ENCODE measurements around the gene CEBPZOS. TPM values are rescaled to one million over a fixed set of nuclear protein-coding genes. Genes with fewer than 3 reads are reported as not detected.

Gene CEBPZOS
- total and polyA plus RNA-seq, 9 donors: 27.2 to 42.4 (median 35.1) TPM

- Histone ChIP-seq H3K36me3 (ENCODE audit: control insufficient read depth, insufficient read depth, low read length) (no peaks in the 10 kb centered on the region), H3K4me3 (ENCODE audit: low read length) (no peak overlapping the region), H3K9me3 (replicated peaks; ENCODE audit: control insufficient read depth, low read depth, low read length) (peaks cover 8% of the 10 kb centered on the region), H3K27me3 (ENCODE audit: control insufficient read depth, insufficient read depth, low read length) (no peaks in the 10 kb centered on the region), H3K4me1 (ENCODE audit: control insufficient read depth, insufficient read depth, low read length) (no peaks in the 10 kb centered on the region), H3K27ac (ENCODE audit: low read length) (no peak overlapping the region)
- DNase-seq: no peak
- WGBS (ENCODE audit: insufficient coverage): no CpG with 5 or more reads among the region's 1 CpG
Observed at GRCh38 chr2:37164757-37165156, 31.5 kb upstream of the CEBPZOS start.

GRCh38 chr2:37167636-37168180 is 28.6 kb upstream of the CEBPZOS start:
- no peak overlapping the region for H3K4me3 ChIP-seq (ENCODE audit: low read length)
- WGBS (ENCODE audit: insufficient coverage): no CpG with 5 or more reads among the region's 3 CpGs
- no peak for DNase-seq
- H3K27me3 ChIP-seq (ENCODE audit: control insufficient read depth, insufficient read depth, low read length): no peaks in the 10 kb centered on the region
- H3K9me3 ChIP-seq (replicated peaks; ENCODE audit: control insufficient read depth, low read depth, low read length): peaks cover 8% of the 10 kb centered on the region
- H3K4me1 ChIP-seq (ENCODE audit: control insufficient read depth, insufficient read depth, low read length): no peaks in the 10 kb centered on the region
- H3K27ac ChIP-seq (ENCODE audit: low read length): no peak overlapping the region
- no peaks in the 10 kb centered on the region for H3K36me3 ChIP-seq (ENCODE audit: control insufficient read depth, insufficient read depth, low read length)

- H3K27ac ChIP-seq (ENCODE audit: low read length): no peak overlapping the region
- peak; percentile 30 for DNase-seq
- no peaks in the 10 kb centered on the region for H3K27me3 ChIP-seq (ENCODE audit: control insufficient read depth, insufficient read depth, low read length)
- no CpG with 5 or more reads among the region's 17 CpGs for WGBS (ENCODE audit: insufficient coverage)
- H3K4me1 ChIP-seq (ENCODE audit: control insufficient read depth, insufficient read depth, low read length): no peaks in the 10 kb centered on the region
- H3K4me3 ChIP-seq (ENCODE audit: low read length): no peak overlapping the region
- peaks cover 8% of the 10 kb centered on the region for H3K9me3 ChIP-seq (replicated peaks; ENCODE audit: control insufficient read depth, low read depth, low read length)
- no peaks in the 10 kb centered on the region for H3K36me3 ChIP-seq (ENCODE audit: control insufficient read depth, insufficient read depth, low read length)
Observed at GRCh38 chr2:37168217-37168981, 27.9 kb upstream of the CEBPZOS start.

GRCh38 chr2:37171624-37171950 is 24.7 kb upstream of the CEBPZOS start:
- H3K9me3 ChIP-seq (replicated peaks; ENCODE audit: control insufficient read depth, low read depth, low read length): no peaks in the 10 kb centered on the region
- no peaks in the 10 kb centered on the region for H3K36me3 ChIP-seq (ENCODE audit: control insufficient read depth, insufficient read depth, low read length)
- no peaks in the 10 kb centered on the region for H3K27me3 ChIP-seq (ENCODE audit: control insufficient read depth, insufficient read depth, low read length)
- H3K4me1 ChIP-seq (ENCODE audit: control insufficient read depth, insufficient read depth, low read length): no peaks in the 10 kb centered on the region
- H3K27ac ChIP-seq (ENCODE audit: low read length): no peak overlapping the region
- no peak for DNase-seq
- no peak overlapping the region for H3K4me3 ChIP-seq (ENCODE audit: low read length)

GRCh38 chr2:37173741-37174140 is 22.6 kb upstream of the CEBPZOS start:
- no peak overlapping the region for H3K27ac ChIP-seq (ENCODE audit: low read length)
- no peaks in the 10 kb centered on the region for H3K36me3 ChIP-seq (ENCODE audit: control insufficient read depth, insufficient read depth, low read length)
- 63% methylated on average over 1 of the region's 1 CpG for WGBS (ENCODE audit: insufficient coverage)
- H3K4me3 ChIP-seq (ENCODE audit: low read length): no peak overlapping the region
- H3K27me3 ChIP-seq (ENCODE audit: control insufficient read depth, insufficient read depth, low read length): no peaks in the 10 kb centered on the region
- no peaks in the 10 kb centered on the region for H3K9me3 ChIP-seq (replicated peaks; ENCODE audit: control insufficient read depth, low read depth, low read length)
- H3K4me1 ChIP-seq (ENCODE audit: control insufficient read depth, insufficient read depth, low read length): no peaks in the 10 kb centered on the region
- DNase-seq: no peak

- DNase-seq: peak; percentile 45
- H3K27me3 ChIP-seq (ENCODE audit: control insufficient read depth, insufficient read depth, low read length): no peaks in the 10 kb centered on the region
- no peaks in the 10 kb centered on the region for H3K4me1 ChIP-seq (ENCODE audit: control insufficient read depth, insufficient read depth, low read length)
- no peak overlapping the region for H3K4me3 ChIP-seq (ENCODE audit: low read length)
- 10% methylated on average over 2 of the region's 4 CpGs for WGBS (ENCODE audit: insufficient coverage)
- no peaks in the 10 kb centered on the region for H3K9me3 ChIP-seq (replicated peaks; ENCODE audit: control insufficient read depth, low read depth, low read length)
- H3K27ac ChIP-seq (ENCODE audit: low read length): no peak overlapping the region
- H3K36me3 ChIP-seq (ENCODE audit: control insufficient read depth, insufficient read depth, low read length): no peaks in the 10 kb centered on the region
Observed at GRCh38 chr2:37180006-37180639, 16.2 kb upstream of the CEBPZOS start.

- H3K27me3 ChIP-seq (ENCODE audit: control insufficient read depth, insufficient read depth, low read length): no peaks in the 10 kb centered on the region
- 90% methylated on average over 4 of the region's 5 CpGs for WGBS (ENCODE audit: insufficient coverage)
- DNase-seq: no peak
- H3K4me3 ChIP-seq (ENCODE audit: low read length): no peak overlapping the region
- H3K36me3 ChIP-seq (ENCODE audit: control insufficient read depth, insufficient read depth, low read length): no peaks in the 10 kb centered on the region
- no peaks in the 10 kb centered on the region for H3K9me3 ChIP-seq (replicated peaks; ENCODE audit: control insufficient read depth, low read depth, low read length)
- H3K27ac ChIP-seq (ENCODE audit: low read length): no peak overlapping the region
- no peaks in the 10 kb centered on the region for H3K4me1 ChIP-seq (ENCODE audit: control insufficient read depth, insufficient read depth, low read length)
Observed at GRCh38 chr2:37180640-37181039, 15.7 kb upstream of the CEBPZOS start.

GRCh38 chr2:37181726-37182684 is 14.3 kb upstream of the CEBPZOS start:
- H3K4me3 ChIP-seq (ENCODE audit: low read length): no peak overlapping the region
- no peaks in the 10 kb centered on the region for H3K9me3 ChIP-seq (replicated peaks; ENCODE audit: control insufficient read depth, low read depth, low read length)
- no peak for DNase-seq
- H3K4me1 ChIP-seq (ENCODE audit: control insufficient read depth, insufficient read depth, low read length): no peaks in the 10 kb centered on the region
- WGBS (ENCODE audit: insufficient coverage): 70% methylated on average over 8 of the region's 17 CpGs
- no peak overlapping the region for H3K27ac ChIP-seq (ENCODE audit: low read length)
- H3K36me3 ChIP-seq (ENCODE audit: control insufficient read depth, insufficient read depth, low read length): no peaks in the 10 kb centered on the region
- H3K27me3 ChIP-seq (ENCODE audit: control insufficient read depth, insufficient read depth, low read length): peaks cover 2% of the 10 kb centered on the region

GRCh38 chr2:37188570-37188969 is 7.7 kb upstream of the CEBPZOS start, which contains the start of gene SULT6B1:
TSS of gene SULT6B1 (minus strand) at chr2:37188670. CDS start at chr2:37188640, 30 bp downstream.
- H3K27ac ChIP-seq (ENCODE audit: low read length): no peak within 1 kb of the TSS
- DNase-seq: no peak

More at GRCh38 chr2:37188570-37188969, 7.7 kb upstream of the CEBPZOS start, which contains the start of gene SULT6B1:
- Histone ChIP-seq H3K27me3 (ENCODE audit: control insufficient read depth, insufficient read depth, low read length) (peaks cover 7% of the 10 kb centered on the region), H3K36me3 (ENCODE audit: control insufficient read depth, insufficient read depth, low read length) (no peaks in the 10 kb centered on the region), H3K4me3 (ENCODE audit: low read length) (no peak within 1 kb of the TSS), H3K9me3 (replicated peaks; ENCODE audit: control insufficient read depth, low read depth, low read length) (no peaks in the 10 kb centered on the region), H3K4me1 (ENCODE audit: control insufficient read depth, insufficient read depth, low read length) (no peaks in the 10 kb centered on the region)
- 83% methylated on average over 1 of the region's 2 CpGs for WGBS (ENCODE audit: insufficient coverage)

All from muscle of leg (tissue), 11 donors.